Subcutaneous adipose tissue (tissue), 4 donors: Measurements from ENCODE around the gene TECPR2. TPM values are rescaled to one million over a fixed set of nuclear protein-coding genes. Genes with fewer than 3 reads are reported as not detected.

Experiments used
- total RNA-seq, 4 donors: library from RNA; depleted of rRNA; stranded (reverse); fragments of >200 nt; gene quantifications; one replicate each; pipeline ENCODE4 v1.1.0, GENCODE V29; 2016
- TF ChIP-seq, protein P1 (sequence below): fragments of 450-650 bp; IDR thresholded peaks from one replicate; pipeline ENCODE4 v1.5.1; 2016; ENCODE audit warnings: low read depth, mild to moderate bottlenecking, control low read depth, antibody characterized with exemption, moderate library complexity

Gene TECPR2
- total RNA-seq, 4 donors from 2014 or later, result 14.4 to 23.0 (median 15.0) TPM

DNA sequence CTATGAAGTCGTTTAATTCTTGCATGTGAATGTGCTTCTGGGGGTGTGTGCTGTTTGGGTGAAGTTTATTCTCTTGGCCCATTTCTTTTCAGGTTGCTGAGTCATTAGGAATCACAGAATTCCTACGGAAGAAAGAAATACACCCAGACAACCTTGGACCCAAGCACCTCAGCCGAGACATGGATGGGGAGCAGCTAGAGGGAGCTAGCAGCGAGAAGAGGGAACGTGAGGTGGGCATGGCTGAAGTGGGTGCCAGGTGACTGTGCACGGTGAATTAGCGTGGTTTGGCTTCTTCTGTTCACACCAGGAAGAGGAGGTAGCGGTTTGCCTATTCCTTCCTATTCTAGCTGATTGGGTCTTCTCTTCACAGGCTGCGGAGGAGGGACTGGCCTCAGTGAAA lies 24.0 kb upstream of the TECPR2 start:
- TF ChIP-seq, protein P1, sequence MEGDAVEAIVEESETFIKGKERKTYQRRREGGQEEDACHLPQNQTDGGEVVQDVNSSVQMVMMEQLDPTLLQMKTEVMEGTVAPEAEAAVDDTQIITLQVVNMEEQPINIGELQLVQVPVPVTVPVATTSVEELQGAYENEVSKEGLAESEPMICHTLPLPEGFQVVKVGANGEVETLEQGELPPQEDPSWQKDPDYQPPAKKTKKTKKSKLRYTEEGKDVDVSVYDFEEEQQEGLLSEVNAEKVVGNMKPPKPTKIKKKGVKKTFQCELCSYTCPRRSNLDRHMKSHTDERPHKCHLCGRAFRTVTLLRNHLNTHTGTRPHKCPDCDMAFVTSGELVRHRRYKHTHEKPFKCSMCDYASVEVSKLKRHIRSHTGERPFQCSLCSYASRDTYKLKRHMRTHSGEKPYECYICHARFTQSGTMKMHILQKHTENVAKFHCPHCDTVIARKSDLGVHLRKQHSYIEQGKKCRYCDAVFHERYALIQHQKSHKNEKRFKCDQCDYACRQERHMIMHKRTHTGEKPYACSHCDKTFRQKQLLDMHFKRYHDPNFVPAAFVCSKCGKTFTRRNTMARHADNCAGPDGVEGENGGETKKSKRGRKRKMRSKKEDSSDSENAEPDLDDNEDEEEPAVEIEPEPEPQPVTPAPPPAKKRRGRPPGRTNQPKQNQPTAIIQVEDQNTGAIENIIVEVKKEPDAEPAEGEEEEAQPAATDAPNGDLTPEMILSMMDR, result no peak

DNA sequence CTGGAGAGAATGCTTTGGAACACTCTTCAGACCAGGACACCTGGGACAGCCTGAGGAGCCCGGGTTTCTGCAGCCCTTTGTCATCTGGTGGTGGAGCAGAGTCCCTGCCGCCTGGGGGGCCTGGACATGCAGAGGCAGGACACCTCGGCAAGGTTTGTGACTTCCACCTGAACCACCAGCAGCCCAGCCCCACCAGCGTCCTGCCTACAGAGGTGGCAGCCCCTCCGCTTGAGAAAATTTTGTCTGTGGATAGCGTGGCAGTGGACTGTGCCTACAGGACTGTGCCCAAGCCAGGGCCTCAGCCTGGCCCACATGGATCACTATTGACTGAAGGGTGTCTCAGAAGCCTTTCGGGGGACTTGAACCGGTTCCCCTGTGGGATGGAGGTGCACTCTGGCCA lies 21.2 kb upstream of the TECPR2 start:
- TF ChIP-seq, protein P1, result no peak

DNA sequence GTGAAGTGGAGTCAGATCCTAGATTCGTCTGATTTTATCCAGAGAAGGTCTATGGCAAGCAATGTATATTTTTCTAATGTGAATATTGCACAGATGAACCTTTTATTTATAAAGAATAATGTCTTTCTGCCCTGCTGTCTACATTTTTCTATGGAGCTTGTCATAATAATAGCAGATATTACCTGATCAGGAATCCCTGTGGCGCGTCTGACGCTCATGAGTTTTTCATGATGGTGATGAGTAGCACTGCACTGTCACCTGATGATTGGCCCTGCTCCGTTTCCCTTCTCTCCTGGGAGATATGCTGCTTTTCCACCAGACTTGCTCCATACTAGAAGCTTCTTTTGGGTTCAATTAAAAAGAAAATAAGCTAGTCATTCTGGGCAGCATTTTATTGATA lies 20.5 kb upstream of the TECPR2 start:
- TF ChIP-seq, protein P1, result no peak

DNA sequence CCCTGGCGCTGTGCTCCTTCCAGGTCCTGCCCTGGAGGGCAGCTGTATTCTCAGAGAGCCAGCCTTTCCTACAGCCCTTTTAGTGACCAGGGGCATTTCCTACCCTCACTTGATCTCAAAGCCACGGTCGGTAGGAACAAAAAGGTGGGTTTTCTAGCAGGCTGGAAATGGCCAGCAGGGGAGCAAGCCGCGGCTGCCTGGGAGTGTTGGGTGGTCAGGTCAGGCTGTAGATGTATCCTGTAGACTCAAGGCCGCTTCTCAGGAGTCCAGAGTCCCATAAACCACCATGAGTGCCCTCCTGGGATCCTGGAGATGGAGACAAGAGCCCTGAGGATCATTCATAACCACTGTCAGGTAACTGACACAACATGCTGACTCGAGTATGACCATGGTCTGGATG lies 18.7 kb upstream of the TECPR2 start:
- TF ChIP-seq, protein P1, result no peak

DNA sequence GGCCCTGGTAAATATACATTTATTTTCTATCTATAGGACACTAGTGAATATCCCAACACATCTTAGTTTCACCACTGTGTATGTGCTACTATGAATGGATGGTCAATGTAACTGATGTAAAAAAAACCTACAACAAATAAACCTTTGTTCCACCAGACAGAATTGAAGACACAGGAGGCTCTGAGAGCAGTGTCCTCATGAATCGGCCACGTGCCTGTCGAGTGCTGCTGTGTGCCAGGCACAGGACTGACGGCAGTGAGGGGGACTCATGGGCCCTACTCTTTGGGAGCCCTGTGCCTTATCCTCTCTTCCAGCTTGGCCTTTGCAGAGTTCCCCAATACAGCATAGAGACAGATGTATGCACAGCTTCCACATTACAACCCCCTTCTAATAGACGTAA lies 18.3 kb upstream of the TECPR2 start:
- TF ChIP-seq, protein P1, result no peak

DNA sequence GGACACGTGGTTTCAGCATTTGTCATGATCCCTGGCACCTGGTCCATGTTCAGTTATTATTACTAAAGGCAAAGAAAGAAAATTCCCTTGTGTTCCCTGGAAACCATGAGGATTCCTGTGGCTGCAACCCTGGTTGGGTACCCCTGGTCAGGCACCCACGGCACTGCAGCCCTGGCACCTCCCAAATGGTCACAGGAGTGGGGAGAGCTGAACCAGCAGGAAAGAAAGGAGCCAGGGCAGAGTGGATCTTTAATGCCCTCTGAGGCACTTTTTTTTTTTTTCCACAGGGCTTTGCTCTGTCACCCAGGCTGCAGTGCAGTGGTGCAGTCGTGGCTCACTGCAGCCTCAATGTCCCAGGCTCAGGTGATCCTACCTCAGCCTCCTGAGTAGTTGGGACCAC lies 17.5 kb upstream of the TECPR2 start:
- TF ChIP-seq, protein P1, result no peak

DNA sequence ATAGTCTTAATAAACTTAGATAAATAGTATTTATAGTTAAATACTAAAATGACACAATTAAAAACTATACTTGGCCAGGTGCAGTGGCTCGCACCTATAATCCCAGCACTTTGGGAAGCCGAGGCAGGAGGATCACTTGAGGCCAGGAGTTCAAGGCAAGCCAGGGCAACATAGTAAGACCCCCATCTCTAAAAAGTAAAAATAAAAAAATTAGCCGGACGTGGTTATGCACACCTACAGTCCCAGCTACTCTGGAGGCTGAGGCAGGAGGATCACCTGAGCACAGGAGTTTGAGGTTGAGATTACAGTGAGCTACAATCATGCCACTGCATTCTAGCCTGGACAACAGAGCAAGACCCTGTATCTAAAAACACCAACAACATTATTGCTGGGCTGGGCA lies 16.1 kb upstream of the TECPR2 start:
- TF ChIP-seq, protein P1, result no peak
